Activated CD8-positive, alpha-beta memory T cell treated with anti-CD3 and anti-CD28 coated beads for 1 hour (primary cell): Measurements from ENCODE around the gene JARID2.

Experiments
- DNase-seq, 2 donors: peaks; one replicate each; pipeline ENCODE4 v3.0.0-alpha.2; 2020; ENCODE audit warnings: low read depth in 1 of 2; ENCODE audit errors: extremely low read depth in 1 of 2

The JARID2 gene

DNA sequence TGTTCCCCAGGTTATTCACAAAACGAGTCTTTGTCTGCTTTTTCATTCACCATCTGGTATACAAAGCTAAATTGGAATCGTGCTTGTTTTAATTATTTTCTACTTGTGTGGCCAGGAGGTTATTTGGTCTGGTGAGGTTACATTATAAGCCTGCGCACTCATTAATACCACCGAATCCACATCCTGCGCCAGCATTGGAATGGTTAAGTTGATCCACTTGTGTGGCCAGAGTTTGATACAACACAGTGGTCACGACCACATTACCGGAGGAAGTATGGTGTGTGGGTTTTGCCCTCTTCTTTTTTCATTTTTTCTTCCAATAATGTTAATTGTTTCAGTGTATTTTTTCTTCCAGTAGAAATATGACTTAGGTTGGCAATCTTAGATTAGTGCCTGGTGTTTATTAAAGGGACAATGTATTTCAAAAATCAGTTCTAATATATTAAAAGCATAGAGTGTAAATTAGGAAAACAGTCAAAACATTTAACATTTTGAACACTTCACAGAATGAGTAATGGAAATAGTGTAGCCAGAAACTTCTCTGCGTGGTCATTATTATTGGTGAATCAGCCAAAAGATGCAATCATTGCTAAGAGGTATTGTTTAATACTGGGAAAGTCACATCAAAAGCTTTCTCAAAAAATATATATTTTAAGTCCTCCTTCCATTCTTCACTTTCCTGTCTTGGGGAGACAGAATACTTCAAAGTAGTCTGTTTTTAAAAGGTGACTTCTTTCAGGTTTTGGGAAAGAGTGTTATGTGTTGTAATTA lies 84.5 kb downstream of the JARID2 start:
- no peak for DNase-seq

DNA sequence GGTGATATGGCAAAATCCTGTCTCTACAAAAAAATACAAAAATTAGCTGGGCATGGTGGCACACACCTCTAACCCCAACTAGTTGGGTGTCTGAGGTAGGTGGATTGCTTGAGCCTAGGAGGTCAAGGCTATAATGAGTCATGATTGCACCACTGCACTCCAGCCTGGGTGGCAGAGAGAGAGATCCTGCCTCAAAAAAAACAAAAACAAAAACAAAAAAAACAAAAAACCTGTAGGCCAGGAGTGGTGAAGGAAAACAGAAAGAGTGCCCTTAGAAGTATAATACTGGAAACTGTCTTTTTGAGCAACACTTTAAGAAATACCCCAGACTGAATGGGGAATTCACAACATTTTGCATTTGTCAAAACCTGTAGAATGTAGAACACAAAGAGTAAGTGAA lies 85.3 kb downstream of the JARID2 start:
- DNase-seq = no peak

DNA sequence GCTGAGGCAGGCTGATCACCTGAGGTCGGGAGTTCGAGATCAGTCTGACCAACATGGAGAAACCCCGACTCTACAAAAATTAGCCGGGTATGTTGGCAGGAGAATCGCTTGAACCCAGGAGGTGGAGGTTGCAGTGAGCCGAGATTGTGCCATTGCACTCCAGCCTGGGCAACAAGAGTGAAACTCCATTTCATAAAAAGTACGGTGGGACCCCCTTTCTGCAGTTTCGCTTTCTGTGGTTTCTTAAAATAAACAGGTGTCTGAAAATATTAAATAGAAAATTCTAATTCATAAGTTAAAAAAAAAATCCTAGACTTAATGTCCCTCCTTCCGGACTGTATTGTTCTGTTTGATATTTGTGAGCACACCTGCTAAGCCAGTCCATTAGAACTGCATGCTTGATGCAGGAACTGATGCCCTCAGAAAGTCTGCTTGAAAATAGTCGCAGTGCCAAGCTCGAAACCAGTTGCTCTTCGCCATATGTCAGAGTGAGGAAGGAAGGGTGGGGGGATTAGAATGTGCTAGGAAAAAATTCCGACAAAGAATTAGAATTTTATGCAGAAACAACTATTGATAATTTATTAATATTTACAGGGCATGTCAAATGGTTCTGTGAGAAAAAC lies 85.9 kb downstream of the JARID2 start:
- DNase-seq = no peak

DNA sequence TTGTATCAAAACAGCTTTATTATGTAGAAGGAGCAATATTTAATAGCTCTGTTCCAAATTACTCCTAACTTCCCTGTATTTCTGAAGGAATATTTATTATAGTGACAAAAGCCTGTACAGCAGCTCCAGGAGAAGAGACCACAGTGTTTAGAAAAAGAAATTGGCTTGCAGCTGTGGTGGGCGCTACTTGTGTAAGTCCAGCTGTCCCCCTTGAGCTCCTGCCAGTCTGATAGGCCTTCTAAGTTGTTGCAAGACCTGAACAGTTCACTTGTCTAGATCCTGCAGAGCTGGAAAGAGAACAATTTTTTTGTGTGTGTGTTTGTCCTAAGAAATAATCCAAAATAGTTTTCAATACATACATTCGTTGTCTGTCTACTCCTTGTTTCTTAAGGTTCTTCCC lies 86.6 kb downstream of the JARID2 start:
- DNase-seq = no peak

GRCh38 chr6:15335385-15335784 lies 89.5 kb downstream of the JARID2 start:
- DNase-seq = no peak

- no peak for DNase-seq
These were observed 90.0 kb downstream of the JARID2 start for GRCh38 chr6:15335916-15336315.

GRCh38 chr6:15336900-15337560 lies 91.2 kb downstream of the JARID2 start:
- DNase-seq = no peak

DNA sequence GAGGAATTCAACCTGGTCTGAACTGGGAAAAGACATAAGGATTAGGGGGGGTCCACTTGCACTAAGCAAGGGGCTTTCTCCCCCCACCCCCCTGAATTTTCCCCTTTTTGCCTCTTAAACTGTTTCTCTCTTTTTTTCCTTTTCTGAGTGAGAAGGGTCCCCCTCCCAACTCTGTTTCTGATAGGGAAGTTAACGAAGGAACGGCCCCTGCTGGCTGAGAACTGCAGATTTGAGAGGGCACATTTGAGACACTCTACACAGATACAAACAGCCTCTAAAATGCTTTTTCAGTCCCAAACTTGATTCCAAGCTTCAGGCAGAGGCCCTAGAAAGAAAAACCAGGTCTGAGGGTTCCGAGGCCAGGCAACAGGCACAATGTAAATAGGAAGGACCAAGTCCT lies 91.7 kb downstream of the JARID2 start:
- DNase-seq = no peak

DNA sequence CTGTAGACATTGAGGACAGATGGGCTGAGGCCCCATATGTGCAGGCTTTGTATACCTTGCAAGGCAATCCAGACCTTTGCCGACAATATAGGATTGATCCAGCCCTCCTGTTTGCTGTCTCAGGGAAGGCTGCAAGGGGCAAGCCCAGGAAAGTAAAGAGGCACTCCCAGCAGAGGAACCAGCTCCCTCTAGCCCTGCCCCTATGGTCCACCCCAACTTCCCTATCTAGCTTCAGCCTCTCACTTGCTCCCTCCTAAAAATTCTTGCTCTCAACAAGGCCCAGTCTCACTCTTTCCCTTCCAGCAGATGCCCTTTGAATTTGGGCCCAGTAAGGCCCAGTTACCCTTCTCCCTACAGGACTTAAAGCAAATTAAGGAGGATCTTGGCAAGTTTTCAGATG lies 92.6 kb downstream of the JARID2 start:
- DNase-seq = no peak

DNA sequence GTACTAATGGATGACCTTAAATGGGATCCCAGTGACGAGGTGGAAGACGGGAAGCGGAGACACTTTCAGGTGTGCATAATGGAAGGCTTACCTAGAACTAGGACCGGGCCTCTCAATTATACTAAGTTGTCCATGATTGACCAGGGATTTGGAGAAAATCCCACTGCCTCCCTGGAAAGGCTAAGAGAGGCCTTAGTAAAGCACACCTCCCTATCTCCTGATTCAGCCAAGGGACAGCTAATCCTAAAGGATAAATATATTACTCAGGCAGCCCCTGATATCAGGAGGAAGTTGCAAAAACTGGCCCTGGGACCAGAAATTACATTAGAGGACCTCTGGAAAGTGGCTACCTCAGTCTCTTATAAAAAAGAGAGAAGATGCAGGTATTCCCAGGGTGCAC lies 93.2 kb downstream of the JARID2 start:
- no peak for DNase-seq

- DNase-seq = no peak
These were observed 94.3 kb downstream of the JARID2 start for GRCh38 chr6:15340105-15340601.

DNA sequence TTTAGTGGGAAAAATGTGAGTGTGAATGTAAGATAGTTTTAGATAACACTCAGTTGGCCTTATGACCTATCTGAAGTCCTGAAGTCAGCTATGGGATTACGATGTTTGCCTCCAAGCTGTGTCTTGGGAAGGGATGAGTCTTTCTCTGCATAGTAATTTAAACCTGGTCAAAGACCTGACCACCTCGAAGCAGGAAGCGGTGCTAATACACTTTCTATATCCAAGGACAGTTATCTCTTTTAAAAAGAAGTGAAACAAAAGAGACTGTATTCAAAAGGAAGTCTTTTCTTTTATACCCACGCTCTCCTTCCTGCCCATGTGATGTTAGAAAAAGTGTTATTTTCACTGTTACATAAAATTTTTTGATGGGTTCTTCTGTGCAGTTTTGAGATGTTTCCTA lies 94.9 kb downstream of the JARID2 start:
- DNase-seq = no peak

GRCh38 chr6:15341311-15342001 lies 95.6 kb downstream of the JARID2 start:
- DNase-seq = no peak

GRCh38 chr6:15342114-15342513 lies 96.2 kb downstream of the JARID2 start:
- no peak for DNase-seq

DNA sequence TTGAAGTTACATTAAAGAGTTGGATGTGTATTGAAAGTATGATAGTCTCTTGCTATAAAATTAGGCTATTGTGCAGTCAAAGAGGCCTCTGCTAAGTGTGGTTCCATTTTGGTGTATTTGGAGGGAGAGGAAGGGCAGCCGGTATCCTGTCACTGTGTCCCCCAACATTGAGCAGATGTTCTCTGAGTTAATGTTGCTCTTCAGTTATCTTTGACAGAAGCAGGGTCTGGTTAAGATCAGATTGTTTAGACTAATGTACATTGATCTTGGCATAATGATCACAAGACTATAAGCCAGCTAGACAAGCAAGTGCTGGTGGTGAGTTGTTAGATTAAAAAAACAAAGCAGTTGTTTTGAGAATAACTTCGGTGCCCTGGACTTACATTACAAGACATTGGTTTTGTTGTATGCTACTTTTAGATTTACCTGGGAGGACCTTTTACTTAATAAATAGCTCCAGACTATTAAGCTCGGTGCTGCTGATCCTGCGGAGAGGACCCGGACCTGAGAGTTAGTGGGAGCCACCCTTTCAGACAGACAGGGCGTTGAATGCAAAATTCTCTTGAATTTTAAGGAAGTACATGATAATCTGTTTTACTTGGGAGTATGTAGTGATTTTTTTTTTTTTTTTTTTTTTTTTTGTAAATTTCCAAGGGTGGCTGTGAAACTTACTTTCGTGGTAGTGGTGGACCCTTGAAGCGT lies 97.8 kb downstream of the JARID2 start:
- DNase-seq = no peak

GRCh38 chr6:15344192-15344519 lies 98.3 kb downstream of the JARID2 start:
- no peak for DNase-seq

DNA sequence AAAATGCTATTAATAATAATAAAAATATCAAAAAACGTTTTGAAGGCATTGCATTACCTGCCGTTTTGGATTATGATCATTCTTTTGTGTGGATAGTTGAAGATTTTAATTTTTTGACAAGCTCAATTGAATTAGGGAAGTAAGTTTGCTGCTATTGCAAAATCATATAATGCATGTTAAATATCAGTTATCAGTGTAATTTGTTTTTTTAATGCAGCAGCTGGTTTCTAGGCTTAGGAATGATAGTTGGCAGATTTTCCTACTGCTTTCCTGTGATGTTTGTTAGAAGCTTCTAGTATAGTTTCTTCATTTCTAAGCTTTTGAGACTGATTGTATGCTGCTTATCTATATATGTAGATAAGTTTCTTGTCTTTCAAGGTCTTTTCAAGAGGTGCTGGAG lies 99.0 kb downstream of the JARID2 start:
- no peak for DNase-seq

GRCh38 chr6:15346315-15346714 lies 100.4 kb downstream of the JARID2 start:
- DNase-seq = no peak

- no peak for DNase-seq
These were observed 102.7 kb downstream of the JARID2 start for GRCh38 chr6:15348528-15348927.

DNA sequence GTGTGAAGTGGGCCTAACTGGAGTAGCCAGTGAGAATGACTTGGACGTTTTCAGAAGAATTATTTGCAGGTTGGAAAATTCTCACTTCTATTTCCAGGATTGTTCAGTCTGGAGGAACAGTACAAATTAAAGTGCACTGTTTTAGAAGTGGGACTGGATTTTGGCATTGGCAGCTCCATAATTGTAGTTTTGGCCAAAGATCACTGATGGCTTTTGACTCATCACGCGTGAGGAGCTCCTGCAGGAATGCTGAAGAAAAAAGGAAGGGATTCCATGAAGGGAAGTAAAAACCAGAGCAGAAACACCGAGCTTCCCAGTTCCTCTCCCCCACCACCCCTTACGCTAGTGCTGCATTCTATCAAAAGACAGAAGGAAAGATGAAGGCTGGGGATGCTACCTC lies 103.5 kb downstream of the JARID2 start:
- no peak for DNase-seq
